Psoas muscle (tissue), 8 donors: ENCODE measurements around the gene NABP1. TPM values are rescaled to one million over a fixed set of nuclear protein-coding genes. Genes with fewer than 3 reads are reported as not detected.

Source experiments
- ATAC-seq, 4 donors: fragments of 200-7000 bp; cut with Tn5 transposase; one replicate each; pipeline ENCODE4 v1.9.1; 2020; ENCODE audit warnings: moderate library complexity in 3 of 4, mild to moderate bottlenecking in 2 of 4
- DNase-seq, 2 donors: peaks; one replicate each; pipeline ENCODE4 v3.0.0-alpha.2; 2020
- H3K27ac ChIP-seq: fragments of 200-600 bp; one replicate; pipeline ENCODE4 v1.8.0; 2022
- H3K27me3 ChIP-seq, 3 donors: fragments of 200-600 bp in 1 of 3; one replicate each; pipeline versions ENCODE4 v1.6.1 to v1.8.0; 2013 to 2022; ENCODE audit warnings: low read length in 2 of 3, mild to moderate bottlenecking in 2 of 3, moderate library complexity in 1 of 3; ENCODE audit not compliant: insufficient read depth in 3 of 3
- H3K36me3 ChIP-seq, 2 donors: fragments of 200-600 bp in 1 of 2; one replicate each; pipeline versions ENCODE4 v1.6.1 to v1.8.0; 2013 to 2022; ENCODE audit warnings: low read depth in 1 of 2, mild to moderate bottlenecking in 1 of 2, moderate library complexity in 1 of 2; ENCODE audit not compliant: insufficient read depth in 1 of 2
- H3K4me1 ChIP-seq: fragments of 200-600 bp; one replicate; pipeline ENCODE4 v1.8.0; 2022
- H3K4me3 ChIP-seq: fragments of 200-600 bp; one replicate; pipeline ENCODE4 v1.8.0; 2022; ENCODE audit warnings: mild to moderate bottlenecking
- H3K9me3 ChIP-seq: fragments of 200-600 bp; one replicate; pipeline ENCODE4 v1.8.0; 2022
- WGBS, 3 donors: extraction: QIAGEN DNeasy Blood & Tissue Kit; methylation state at CpG; one replicate each; pipeline versions ENCODE4 v1.1.6 to v1.1.7; 2013; 5-methylcytosine and 5-hydroxymethylcytosine counted together
- intact Hi-C, 2 donors: fragments of 100-400 bp; cut with DNase I; formaldehyde crosslinking; loops; one replicate each; pipeline versions ENCODE4 v1.11.0 to v1.14.2; 2022
- polyA plus RNA-seq, 3 donors: library from polyadenylated mRNA; stranded (reverse); fragments of 200-250 nt; gene quantifications; one replicate each; pipeline ENCODE4 v1.2.3, GENCODE V29; 2013
- total RNA-seq, 4 donors: library from RNA; stranded (reverse); fragmentation: NEBNext Ultra II Directional in 2 of 4; extraction: Animal tissue kit (Norgen Biotek cat#: 25700) in 2 of 4; gene quantifications; one replicate each; pipeline versions ENCODE4 v1.2.1 to v1.2.4, GENCODE V29; 2021 to 2023
- TF ChIP-seq, protein P1 (sequence below): fragments of 200-600 bp; IDR thresholded peaks from one replicate; pipeline ENCODE4 v1.8.0; 2022; ENCODE audit warnings: antibody characterized with exemption
- donor health status: healthy with polysubstance abuse.
- donor health status: DM: no; HTN: no; CAD: no; lungs with moderate emphysema.
- donor health status: Bipolar disorder and iron deficiency.
- donor health status: healthy.
- donor health status: DM: yes; HTN: yes; CAD: no.
- donor health status: DM: no; HTN: no; CAD: no.
- donor health status: DM: no; HTN: no; CAD: no.
- donor health status: DM: yes; HTN: yes; CAD: no.

Gene NABP1
- total and polyA plus RNA-seq, 7 donors = 4.0 to 41.6 (median 8.4) TPM

- TF ChIP-seq, protein P1, sequence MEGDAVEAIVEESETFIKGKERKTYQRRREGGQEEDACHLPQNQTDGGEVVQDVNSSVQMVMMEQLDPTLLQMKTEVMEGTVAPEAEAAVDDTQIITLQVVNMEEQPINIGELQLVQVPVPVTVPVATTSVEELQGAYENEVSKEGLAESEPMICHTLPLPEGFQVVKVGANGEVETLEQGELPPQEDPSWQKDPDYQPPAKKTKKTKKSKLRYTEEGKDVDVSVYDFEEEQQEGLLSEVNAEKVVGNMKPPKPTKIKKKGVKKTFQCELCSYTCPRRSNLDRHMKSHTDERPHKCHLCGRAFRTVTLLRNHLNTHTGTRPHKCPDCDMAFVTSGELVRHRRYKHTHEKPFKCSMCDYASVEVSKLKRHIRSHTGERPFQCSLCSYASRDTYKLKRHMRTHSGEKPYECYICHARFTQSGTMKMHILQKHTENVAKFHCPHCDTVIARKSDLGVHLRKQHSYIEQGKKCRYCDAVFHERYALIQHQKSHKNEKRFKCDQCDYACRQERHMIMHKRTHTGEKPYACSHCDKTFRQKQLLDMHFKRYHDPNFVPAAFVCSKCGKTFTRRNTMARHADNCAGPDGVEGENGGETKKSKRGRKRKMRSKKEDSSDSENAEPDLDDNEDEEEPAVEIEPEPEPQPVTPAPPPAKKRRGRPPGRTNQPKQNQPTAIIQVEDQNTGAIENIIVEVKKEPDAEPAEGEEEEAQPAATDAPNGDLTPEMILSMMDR = no peak
- ATAC-seq (no peak), DNase-seq (no peak)
- no peaks in the 10 kb centered on the region for H3K27me3 ChIP-seq
- no peaks in the 10 kb centered on the region for H3K9me3 ChIP-seq
- no peak overlapping the region for H3K4me3 ChIP-seq
- intact Hi-C loops = no loop called here
- 90 to 95% (median 93%) methylated on average over 6 of the region's 6 CpGs for WGBS, 3 donors
- H3K4me1 ChIP-seq = no peaks in the 10 kb centered on the region
- no peaks in the 10 kb centered on the region for H3K36me3 ChIP-seq
- no peak overlapping the region for H3K27ac ChIP-seq
These were observed 31.6 kb upstream of the NABP1 start for GRCh38 chr2:191646163-191646902.

DNA sequence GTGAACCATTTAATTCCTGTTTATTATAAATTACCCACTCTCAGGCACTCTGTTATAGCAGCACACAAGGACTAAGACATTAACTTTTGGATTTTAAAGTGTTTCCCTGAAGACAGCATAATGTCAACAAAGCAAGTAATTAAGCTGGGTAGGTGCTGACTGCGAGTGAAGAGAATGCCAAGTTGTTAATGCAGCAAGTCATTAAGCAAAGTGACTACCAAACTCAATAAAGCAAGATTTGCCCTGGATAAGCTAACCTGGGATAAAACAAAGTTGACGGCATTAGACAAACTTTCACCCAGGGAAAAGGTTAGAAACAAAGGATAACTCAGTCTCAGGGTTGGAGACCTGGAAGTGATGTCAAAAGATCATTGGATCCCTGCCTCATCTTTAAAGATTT lies 28.4 kb upstream of the NABP1 start:
- no peaks in the 10 kb centered on the region for H3K36me3 ChIP-seq
- DNase-seq (no peak), ATAC-seq (no peak)
- intact Hi-C loops = no loop called here
- no peaks in the 10 kb centered on the region for H3K9me3 ChIP-seq
- 79 to 84% (median 84%) methylated on average over 2 of the region's 2 CpGs for WGBS, 3 donors
- TF ChIP-seq, protein P1 = no peak
- H3K4me1 ChIP-seq = no peaks in the 10 kb centered on the region
- no peak overlapping the region for H3K27ac ChIP-seq
- H3K4me3 ChIP-seq = no peak overlapping the region
- H3K27me3 ChIP-seq = no peaks in the 10 kb centered on the region

DNA sequence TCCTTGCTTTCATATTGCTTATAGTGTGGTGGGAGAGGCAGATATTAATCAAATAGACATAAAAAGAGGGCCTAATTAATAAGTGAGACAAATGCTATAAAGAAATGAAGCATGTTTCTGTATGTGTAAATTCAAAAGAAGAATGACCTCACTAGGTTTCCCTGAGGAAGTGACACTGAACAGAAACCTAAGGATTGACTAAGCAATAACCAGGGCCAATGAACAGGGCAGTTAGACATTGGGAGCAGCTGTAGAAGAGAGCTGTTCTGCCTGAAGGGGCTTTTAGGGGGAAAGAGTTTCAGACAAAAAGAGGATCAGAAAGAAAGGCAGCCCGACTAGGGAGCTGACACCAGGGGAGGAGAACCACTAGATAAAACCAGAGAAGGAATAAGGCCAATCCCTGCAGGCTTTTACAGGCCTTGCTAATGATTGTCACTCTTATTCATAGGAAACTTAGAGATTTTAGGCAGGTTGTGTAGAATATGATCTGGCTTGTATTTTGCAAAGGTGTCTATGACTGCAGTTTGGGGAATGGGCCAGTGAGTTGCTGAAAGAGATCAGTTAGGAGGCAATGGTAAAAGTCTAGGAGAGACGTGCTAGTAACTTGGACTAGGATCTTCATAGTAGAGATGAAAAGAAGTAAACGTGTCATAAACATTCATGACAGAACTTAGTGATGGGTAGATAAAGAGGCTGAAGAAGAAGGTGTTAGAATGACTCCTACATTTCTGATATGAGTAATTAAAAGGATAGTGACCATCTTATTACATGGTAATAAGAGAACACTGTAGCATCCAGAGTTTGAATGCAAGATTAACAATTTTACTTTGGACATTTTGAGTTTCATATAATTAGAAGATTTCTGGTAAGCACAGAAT lies 26.8 kb upstream of the NABP1 start:
- no peak for ATAC-seq
- Histone ChIP-seq H3K4me1 (no peaks in the 10 kb centered on the region), H3K4me3 (no peak overlapping the region), H3K27me3 (no peaks in the 10 kb centered on the region), H3K9me3 (no peaks in the 10 kb centered on the region), H3K27ac (no peak overlapping the region), H3K36me3 (no peaks in the 10 kb centered on the region)
- DNase-seq = no peak
- TF ChIP-seq, protein P1 = no peak
- WGBS, 3 donors = 64 to 86% (median 82%) methylated on average over 3 of the region's 3 CpGs
- intact Hi-C loops = no loop called here

- no peak for ATAC-seq
- Histone ChIP-seq H3K9me3 (no peaks in the 10 kb centered on the region), H3K27ac (no peak overlapping the region), H3K4me3 (no peak overlapping the region), H3K36me3 (no peaks in the 10 kb centered on the region), H3K27me3 (no peaks in the 10 kb centered on the region), H3K4me1 (no peaks in the 10 kb centered on the region)
- 90 to 95% (median 93%) methylated on average over 5 of the region's 5 CpGs for WGBS, 3 donors
- TF ChIP-seq, protein P1 = no peak
- intact Hi-C loops = no loop called here
- no peak for DNase-seq
These were observed 24.1 kb upstream of the NABP1 start for GRCh38 chr2:191653667-191654391.
